ENCODE results near the gene RAD51B. TPM values are rescaled to one million over a fixed set of nuclear protein-coding genes. Genes with fewer than 3 reads are reported as not detected.

Gene RAD51B
- total RNA-seq, 1 donor from 2014 or later: 17.0 TPM

- DNase-seq (ENCODE audit: low read depth): no peak
These were observed 947.0 kb downstream of the RAD51B start for GRCh38 chr14:68766299-68767247.

DNA sequence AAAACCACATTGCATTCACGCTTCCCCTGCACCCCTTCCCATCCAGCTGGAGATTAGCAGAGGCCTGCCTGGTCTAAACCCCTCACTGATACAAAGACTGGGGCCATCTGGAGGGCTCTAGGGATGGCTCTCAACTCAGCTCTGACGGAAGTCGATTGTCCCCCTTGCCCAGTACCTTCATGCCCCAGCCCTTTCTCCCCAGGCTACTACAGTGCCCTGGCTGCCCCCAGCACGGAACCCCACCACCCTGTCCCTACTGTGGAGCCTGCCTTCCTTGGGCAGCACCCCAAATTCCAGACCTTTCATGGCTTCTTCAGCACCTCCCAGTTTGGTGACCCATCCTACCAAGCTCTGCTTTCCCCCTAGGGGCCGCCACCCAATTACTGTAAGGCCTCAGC, 947.7 kb downstream of the RAD51B start:
- DNase-seq (ENCODE audit: low read depth): no peak

DNA sequence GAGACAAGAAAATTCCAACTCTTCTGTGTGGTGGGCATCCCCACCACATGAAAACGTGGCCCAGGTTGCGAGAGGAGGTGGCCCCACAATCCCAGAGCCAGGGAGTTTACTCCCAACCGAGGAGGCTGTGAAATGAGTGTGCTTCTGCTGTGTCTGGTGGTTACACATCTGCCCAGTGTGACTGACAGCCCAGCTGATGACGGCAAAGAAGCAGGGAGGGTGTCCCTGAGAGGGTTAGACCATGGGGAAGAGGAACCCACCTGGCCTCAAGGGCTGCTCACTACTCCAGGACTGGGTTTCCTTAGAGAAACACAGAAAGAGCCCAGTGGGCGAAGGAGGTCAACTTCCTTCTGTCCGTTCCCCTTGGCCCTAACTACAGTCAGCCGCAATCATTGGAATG, 948.7 kb downstream of the RAD51B start:
- DNase-seq (ENCODE audit: low read depth): no peak

DNA sequence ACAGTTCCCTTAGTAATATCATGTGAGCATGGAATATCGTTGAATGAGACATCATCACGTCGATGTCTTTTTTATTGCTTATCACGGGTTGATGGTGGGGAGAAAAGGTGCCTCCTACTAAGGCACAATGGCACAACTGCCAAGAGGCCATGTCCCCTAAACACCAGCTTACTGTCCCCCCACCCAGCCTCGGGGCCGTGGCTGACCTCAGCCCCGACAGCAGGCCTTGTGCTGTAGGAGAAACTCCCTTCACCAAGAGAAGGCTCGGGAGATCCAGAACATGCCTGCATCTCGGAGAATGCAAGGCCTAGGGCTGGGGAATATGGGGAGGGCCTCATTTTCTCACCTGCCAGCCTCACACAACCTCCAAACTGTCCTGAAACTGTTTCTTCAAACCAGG, 950.5 kb downstream of the RAD51B start:
- DNase-seq (ENCODE audit: low read depth): no peak

- DNase-seq (ENCODE audit: low read depth): no peak
These were observed 951.1 kb downstream of the RAD51B start for GRCh38 chr14:68770553-68771286.

DNA sequence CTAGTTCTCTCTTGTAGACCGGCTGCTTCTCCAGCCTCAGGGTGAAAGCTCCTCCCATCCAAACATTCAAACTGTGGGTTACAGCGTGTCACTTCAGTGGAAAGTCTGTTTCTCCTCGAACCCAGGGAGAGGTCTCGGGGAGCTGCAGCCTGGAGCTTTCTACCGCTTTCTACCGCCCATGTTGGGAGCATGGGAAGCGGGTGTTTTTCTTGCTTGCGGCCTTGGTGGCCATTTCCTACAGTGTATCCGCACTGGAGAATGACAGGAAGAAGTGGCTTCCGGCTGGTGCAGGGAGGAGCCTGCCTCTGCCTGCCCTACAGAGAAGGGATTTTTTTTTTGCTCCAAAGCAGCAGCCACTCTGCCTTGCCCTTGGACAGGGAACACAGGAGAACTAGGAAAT, 952.1 kb downstream of the RAD51B start:
- DNase-seq (ENCODE audit: low read depth): no peak

GRCh38 chr14:68772761-68773381, 953.3 kb downstream of the RAD51B start:
- DNase-seq (ENCODE audit: low read depth): no peak

GRCh38 chr14:68774771-68775613, 955.4 kb downstream of the RAD51B start:
- no peak for DNase-seq (ENCODE audit: low read depth)

DNA sequence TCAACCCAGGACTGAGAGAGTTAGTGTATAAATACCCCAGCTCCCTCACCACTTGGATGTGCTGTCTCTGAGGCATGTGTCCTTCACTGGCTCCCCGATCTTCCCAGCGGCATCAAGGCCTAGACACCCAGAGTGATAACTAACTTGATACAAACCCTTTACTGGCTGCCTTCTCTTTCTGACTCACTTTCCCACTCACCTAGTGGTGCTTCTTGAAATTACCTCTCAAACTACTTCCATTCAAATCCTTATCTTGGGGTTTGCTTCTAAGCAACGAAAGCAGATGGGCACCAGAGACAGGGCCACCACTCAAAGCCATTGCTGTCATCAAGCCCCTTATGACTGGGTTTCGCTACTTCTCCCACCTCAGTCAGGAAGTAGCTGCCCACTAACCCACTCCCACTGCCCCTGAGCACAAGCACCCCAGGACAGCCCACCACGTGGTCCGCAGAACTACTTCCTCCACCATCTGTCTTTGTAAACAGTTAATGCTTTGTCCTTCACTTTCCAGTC, 956.1 kb downstream of the RAD51B start:
- DNase-seq (ENCODE audit: low read depth): no peak

GRCh38 chr14:68777644-68778043, 958.1 kb downstream of the RAD51B start:
- no peak for DNase-seq (ENCODE audit: low read depth)

Other genes starting within 250 kb of the RAD51B start
- gene PIGH, start 219.5 kb upstream of the RAD51B start, total RNA-seq: 10.9 and 14.0 TPM in 2 replicates
- gene ARG2, start 199.9 kb upstream of the RAD51B start, total RNA-seq: 4.5 and 17.4 TPM in 2 replicates
- 70.0 and 98.3 TPM in 2 replicates for gene VTI1B, start 145.1 kb upstream of the RAD51B start, total RNA-seq
- gene RDH11, start 124.0 kb upstream of the RAD51B start, total RNA-seq: 138 and 165 TPM in 2 replicates
- not detected in 2 replicates for gene RDH12, start 117.9 kb upstream of the RAD51B start, total RNA-seq
- 13.0 and 26.0 TPM in 2 replicates for gene ZFYVE26, start 3.2 kb upstream of the RAD51B start, total RNA-seq